H1 (cell line): ENCODE data around the gene CHRM3. TPM values are rescaled to one million over a fixed set of nuclear protein-coding genes. Genes with fewer than 3 reads are reported as not detected.

ENCODE experiments used
- CBX5 ChIP-seq: fragments of 300-800, 300-1000 bp; sonication (generic); IDR thresholded peaks from 2 replicates; pipeline ENCODE4 v1.7.1; 2016; ENCODE audit warnings: antibody characterized with exemption, low read length, low read depth
- CREB1 ChIP-seq: IDR thresholded peaks from 2 replicates; pipeline ENCODE4 v1.6.1; 2012; ENCODE audit warnings: inconsistent platforms
- CTBP2 ChIP-seq: IDR thresholded peaks from 2 replicates; pipeline ENCODE4 v1.7.0; 2011; ENCODE audit warnings: borderline replicate concordance, mild to moderate bottlenecking, moderate library complexity, mixed read lengths, low read length; ENCODE audit not compliant: insufficient read depth, insufficient read length
- MAFK ChIP-seq: IDR thresholded peaks from 2 replicates; pipeline ENCODE4 v1.6.1; 2012; ENCODE audit warnings: low read depth, mild to moderate bottlenecking, improper control_type of control experiment, low read length
- TBP ChIP-seq: IDR thresholded peaks from 2 replicates; pipeline ENCODE4 v1.6.1; 2011; ENCODE audit warnings: low read depth, low read length, improper control_type of control experiment
- polyA plus RNA-seq, 7 experiments: library from polyadenylated mRNA; depleted of rRNA in 3 of 7; stranded (reverse) in 5 of 7; unstranded in 2 of 7; fragments of >200 nt in 5 of 7; fragments of 200-250 nt in 2 of 7; gene quantifications; 1 replicate in 5 of 7; 2 replicates in 1 of 7; 4 replicates in 1 of 7; pipeline versions ENCODE4 v1.2.1 to v1.2.3, GENCODE V29; 2011 to 2013; ENCODE audit warnings: missing spikeins in 2 of 7, mixed read lengths in 2 of 7
- total RNA-seq: library from RNA; stranded (reverse); fragmentation: NEBNext Ultra II Directional; extraction: Animal tissue kit (Norgen Biotek cat#: 25700); gene quantifications from 2 replicates; pipeline ENCODE4 v1.2.1, GENCODE V29; 2021
- TF ChIP-seq, protein P1 (sequence below): IDR thresholded peaks from 2 replicates; pipeline ENCODE4 v1.6.1; 2011; ENCODE audit warnings: low read length, improper control_type of control experiment

The CHRM3 gene
- total and polyA plus RNA-seq, 2 of the 8 experiments (the other 6 are each of a cell fraction or from before 2014, with no cell fraction given) = 3.3 to 5.0 TPM

DNA sequence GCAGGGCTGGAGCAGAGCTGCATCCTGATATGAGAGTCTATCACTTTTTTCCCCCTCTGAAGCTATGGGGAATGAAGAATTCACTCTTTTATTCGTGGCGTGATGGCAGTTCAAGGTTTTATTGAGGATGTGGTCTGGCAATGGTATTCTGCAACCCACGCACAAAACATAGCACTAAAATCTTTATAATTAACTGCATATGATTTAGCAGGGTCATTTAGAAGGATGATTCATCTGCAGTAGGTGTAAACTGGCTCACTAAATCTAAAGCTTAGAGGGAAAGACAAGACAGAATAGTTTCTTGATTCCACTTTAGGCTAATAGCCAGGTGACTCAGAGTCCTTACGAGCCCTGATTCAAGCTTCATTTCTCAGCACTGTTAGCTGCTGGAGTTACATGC is 25.0 kb upstream of the CHRM3 start (continued):
- TF ChIP-seq, protein P1, sequence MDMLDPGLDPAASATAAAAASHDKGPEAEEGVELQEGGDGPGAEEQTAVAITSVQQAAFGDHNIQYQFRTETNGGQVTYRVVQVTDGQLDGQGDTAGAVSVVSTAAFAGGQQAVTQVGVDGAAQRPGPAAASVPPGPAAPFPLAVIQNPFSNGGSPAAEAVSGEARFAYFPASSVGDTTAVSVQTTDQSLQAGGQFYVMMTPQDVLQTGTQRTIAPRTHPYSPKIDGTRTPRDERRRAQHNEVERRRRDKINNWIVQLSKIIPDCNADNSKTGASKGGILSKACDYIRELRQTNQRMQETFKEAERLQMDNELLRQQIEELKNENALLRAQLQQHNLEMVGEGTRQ = no peak
- TF ChIP-seq CTBP2 (no peak), MAFK (no peak), CREB1 (no peak), CBX5 (no peak), TBP (no peak)
- TF ChIP-seq, all 59 proteins: peak for 0
